Left lobe of liver (tissue), 2 donors: ENCODE data around the gene HIRA. TPM values are rescaled to one million over a fixed set of nuclear protein-coding genes. Genes with fewer than 3 reads are reported as not detected.
A peak's percentile ranks its signal among the peaks of the same experiment; 100 is the strongest.

Experiments used
- ATAC-seq: fragments of 200-7000 bp; cut with Tn5 transposase; one replicate; pipeline ENCODE4 v1.9.1; 2020; ENCODE audit warnings: mild to moderate bottlenecking, moderate library complexity
- DNase-seq: peaks from one replicate; pipeline ENCODE4 v3.0.0-alpha.2; 2020; ENCODE audit warnings: low spot score
- total RNA-seq: library from RNA; stranded (reverse); gene quantifications from one replicate; pipeline ENCODE4 v1.2.1, GENCODE V29; 2021
- donor health status: DM: no; HTN: no; CAD: no; lungs with moderate emphysema.
- donor health status: DM: no; HTN: yes; CAD: no.

Gene HIRA
- total RNA-seq, 1 donor from 2014 or later: 20.2 TPM

GRCh38 chr22:19464546-19464945 lies 33.0 kb upstream of the HIRA start:
- no peak for ATAC-seq
- no peak for DNase-seq

- DNase-seq (no peak), ATAC-seq (no peak)
Measured at GRCh38 chr22:19463491-19464469, 32.2 kb upstream of the HIRA start.

GRCh38 chr22:19463008-19463407 lies 31.5 kb upstream of the HIRA start:
- DNase-seq (no peak), ATAC-seq (no peak)

GRCh38 chr22:19461506-19461905 lies 30.0 kb upstream of the HIRA start:
- no peak for DNase-seq

GRCh38 chr22:19460036-19460435 lies 28.5 kb upstream of the HIRA start:
- DNase-seq (no peak), ATAC-seq (no peak)

More at GRCh38 chr22:19461506-19461905, 30.0 kb upstream of the HIRA start:
- no peak for ATAC-seq

GRCh38 chr22:19457828-19458428 lies 26.4 kb upstream of the HIRA start:
- no peak for DNase-seq
- ATAC-seq: no peak

- DNase-seq: no peak
- ATAC-seq: no peak
Measured at GRCh38 chr22:19456541-19456940, 25.0 kb upstream of the HIRA start.

- ATAC-seq (peak; percentile 16), DNase-seq (no peak)
Measured at GRCh38 chr22:19455585-19456370, 24.2 kb upstream of the HIRA start.

GRCh38 chr22:19455033-19455432 lies 23.5 kb upstream of the HIRA start:
- ATAC-seq: no peak
- no peak for DNase-seq

GRCh38 chr22:19454156-19454555 lies 22.6 kb upstream of the HIRA start:
- DNase-seq (no peak), ATAC-seq (no peak)

GRCh38 chr22:19453718-19454117 lies 22.2 kb upstream of the HIRA start:
- DNase-seq (no peak), ATAC-seq (no peak)

GRCh38 chr22:19451570-19451969 lies 20.0 kb upstream of the HIRA start:
- ATAC-seq (no peak), DNase-seq (no peak)

GRCh38 chr22:19450363-19451175 lies 19.0 kb upstream of the HIRA start:
- no peak for DNase-seq
- no peak for ATAC-seq

GRCh38 chr22:19449422-19449767 lies 17.9 kb upstream of the HIRA start:
- DNase-seq (no peak), ATAC-seq (no peak)

GRCh38 chr22:19448739-19449421 lies 17.3 kb upstream of the HIRA start:
- no peak for ATAC-seq

GRCh38 chr22:19448076-19448607 lies 16.6 kb upstream of the HIRA start:
- ATAC-seq (peak; percentile 56), DNase-seq (peak; percentile 57)

More at GRCh38 chr22:19448739-19449421, 17.3 kb upstream of the HIRA start:
- DNase-seq: no peak

GRCh38 chr22:19447330-19448075 lies 16.0 kb upstream of the HIRA start, which contains the start of gene C22orf39:
Gene C22orf39 (minus strand): TSS chr22:19447711. CDS start chr22:19447688, 23 bp downstream.
- ATAC-seq: peak; percentile 91
- DNase-seq: peak; percentile 94

GRCh38 chr22:19446603-19447329 lies 15.2 kb upstream of the HIRA start:
- no peak for DNase-seq
- ATAC-seq: peak; percentile 24
